GM18505 (cell line): ENCODE results near the gene SEMA3G.

Source experiments
- ATAC-seq: cut with Tn5 transposase; IDR thresholded peaks from one replicate; pipeline ENCODE4 v1.9.1; 2021; ENCODE audit not compliant: unreplicated experiment
- POLR2A ChIP-seq: IDR thresholded peaks from 4 replicates; pipeline ENCODE4 v1.6.1; 2011; ENCODE audit warnings: borderline replicate concordance; ENCODE audit not compliant: insufficient read depth, insufficient read length; ENCODE audit errors: extremely low read depth

Gene SEMA3G

DNA sequence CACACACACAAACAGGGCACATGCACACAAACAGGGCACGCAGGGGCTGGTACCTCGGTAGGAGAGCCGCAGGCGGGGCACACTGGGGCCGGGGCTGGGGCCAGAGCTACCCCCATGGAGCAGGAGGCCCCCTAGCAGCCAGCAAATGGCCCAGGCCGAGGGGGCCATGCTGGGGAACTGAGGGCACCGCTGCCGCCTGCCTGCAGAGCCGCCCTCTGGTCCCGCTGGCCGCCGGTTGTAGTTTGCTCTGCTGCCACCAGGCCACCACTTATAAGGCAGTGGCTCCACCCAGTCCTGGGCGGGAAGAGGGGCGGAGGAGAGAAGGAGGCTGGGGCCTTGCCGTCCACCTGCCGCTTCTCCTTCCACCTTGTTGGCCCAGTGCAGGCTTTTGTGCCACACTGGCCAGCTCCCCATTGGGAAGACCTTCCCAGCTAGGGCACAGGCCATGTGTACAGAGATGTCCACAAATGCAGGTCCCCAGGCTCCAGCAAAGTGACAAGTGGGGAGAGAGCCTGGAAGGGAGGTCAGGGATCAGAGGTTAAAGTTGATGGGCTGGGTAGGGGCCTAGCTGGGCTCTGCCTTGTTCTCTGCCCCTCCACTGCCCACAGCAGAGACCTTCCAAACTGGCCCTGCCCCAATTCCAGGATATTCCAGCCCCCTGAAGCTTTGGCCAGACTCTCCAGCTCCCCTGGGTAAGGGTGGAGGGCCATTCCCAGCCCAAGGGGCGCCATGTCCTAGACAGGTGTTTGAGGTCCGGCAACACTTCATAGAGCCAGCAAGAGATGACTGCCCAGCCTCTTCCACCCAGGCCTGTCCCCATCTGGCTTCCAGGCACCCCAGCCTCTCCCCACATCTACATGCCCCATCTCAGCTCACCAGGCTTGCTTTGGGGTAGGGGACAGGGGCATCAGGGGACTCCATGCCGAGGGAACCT lies at the start of gene SEMA3G:
Gene SEMA3G, minus strand, starts transcription at position 244 of the 934 bp plus-strand sequence. Its CDS starts 76 bp downstream, at position 168.
- TF ChIP-seq POLR2A: no peak
- ATAC-seq: peak; percentile 77

DNA sequence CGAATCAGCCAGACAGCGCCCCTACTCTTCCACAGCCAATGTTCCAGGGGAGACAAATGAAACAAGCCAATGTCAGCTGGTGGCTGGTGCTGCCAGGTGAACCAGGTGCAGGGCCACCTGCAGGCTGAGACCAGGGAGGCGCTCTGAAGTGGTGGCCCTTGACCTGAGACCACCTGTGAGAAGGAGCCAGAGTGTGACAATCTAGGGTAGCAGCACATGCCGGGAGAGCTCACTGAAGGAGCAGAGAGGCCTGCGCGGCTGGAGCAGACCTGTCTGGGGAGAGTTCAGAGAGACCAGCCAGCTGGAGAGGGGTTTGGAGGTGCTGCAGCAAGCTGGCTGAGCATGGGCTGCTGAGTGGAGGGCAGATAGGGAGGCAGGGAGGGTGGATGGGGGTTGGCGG lies 49.5 kb upstream of the SEMA3G start:
- no peak for TF ChIP-seq POLR2A

DNA sequence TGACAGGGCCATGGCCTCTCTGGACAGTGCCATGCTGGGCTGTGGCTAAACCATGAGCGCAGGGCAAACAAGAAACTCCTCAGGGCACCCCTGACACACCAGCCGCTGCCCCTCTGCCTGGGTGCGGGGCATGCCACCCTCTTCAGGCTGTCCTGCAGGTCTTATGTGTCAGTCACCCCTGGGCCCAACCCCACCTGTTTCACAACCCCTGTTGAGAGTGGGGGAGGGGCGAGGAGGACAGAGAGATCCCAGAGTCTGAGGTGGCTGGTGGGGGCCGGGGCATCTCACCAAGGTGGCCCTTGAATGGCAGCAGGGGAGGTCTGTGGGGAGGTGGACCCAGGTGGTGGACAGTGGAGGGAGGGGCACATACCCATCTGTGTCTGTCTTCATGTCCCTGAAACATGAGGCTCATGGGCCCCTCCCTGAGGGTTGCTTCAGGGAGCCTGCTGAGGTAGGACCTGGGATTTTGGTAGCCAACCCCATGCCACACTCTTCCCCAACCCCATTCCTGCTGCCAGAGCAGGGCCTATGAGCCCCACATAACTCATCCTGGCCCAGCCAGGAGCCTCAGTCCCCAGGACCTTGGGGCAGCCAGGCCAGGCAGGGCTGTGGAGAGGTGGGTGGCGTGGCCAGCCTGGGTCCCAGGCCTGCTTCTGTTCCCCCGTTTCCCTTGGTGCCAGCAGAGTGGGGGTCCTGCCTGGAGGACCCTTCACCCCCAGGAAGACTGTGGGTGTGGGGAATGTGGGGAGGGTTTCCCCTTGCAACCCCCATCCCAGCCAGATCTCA lies 48.5 kb upstream of the SEMA3G start:
- TF ChIP-seq POLR2A: no peak
- ATAC-seq: no peak

More for the DNA sequence above, 49.5 kb upstream of the SEMA3G start:
- no peak for ATAC-seq

DNA sequence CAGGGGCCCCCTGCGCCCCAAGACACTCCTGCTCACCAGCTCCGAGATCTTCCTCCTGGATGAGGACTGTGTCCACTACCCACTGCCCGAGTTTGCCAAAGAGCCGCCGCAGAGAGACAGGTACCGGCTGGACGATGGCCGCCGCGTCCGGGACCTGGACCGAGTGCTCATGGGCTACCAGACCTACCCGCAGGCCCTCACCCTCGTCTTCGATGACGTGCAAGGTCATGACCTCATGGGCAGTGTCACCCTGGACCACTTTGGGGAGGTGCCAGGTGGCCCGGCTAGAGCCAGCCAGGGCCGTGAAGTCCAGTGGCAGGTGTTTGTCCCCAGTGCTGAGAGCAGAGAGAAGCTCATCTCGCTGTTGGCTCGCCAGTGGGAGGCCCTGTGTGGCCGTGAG lies 47.2 kb upstream of the SEMA3G start:
- no peak for ATAC-seq
- no peak for TF ChIP-seq POLR2A

DNA sequence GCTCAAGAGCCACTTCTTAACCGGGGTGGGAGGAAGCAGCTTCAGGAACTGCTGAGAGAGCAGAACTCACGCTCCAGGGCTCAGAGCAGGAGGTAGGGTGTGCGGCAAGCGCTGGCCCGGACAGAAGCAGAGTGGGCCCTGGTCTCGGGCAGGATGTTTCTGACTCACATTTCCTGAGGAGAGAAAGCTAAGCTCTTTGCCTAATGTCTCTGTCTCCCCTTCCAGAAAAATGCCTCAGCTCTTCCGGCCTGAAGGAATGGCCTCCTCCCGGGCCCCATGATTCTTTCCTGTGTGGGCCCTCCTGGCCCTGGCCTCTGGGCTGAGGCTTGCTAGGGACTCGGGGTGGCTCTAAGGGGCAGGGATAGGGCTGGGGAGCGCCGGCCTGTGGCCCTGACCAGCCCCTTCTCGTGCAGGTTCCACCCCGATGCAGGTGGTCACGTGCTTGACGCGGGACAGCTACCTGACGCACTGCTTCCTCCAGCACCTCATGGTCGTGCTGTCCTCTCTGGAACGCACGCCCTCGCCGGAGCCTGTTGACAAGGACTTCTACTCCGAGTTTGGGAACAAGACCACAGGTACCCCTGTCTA lies 46.1 kb upstream of the SEMA3G start:
- TF ChIP-seq POLR2A: no peak
- no peak for ATAC-seq

DNA sequence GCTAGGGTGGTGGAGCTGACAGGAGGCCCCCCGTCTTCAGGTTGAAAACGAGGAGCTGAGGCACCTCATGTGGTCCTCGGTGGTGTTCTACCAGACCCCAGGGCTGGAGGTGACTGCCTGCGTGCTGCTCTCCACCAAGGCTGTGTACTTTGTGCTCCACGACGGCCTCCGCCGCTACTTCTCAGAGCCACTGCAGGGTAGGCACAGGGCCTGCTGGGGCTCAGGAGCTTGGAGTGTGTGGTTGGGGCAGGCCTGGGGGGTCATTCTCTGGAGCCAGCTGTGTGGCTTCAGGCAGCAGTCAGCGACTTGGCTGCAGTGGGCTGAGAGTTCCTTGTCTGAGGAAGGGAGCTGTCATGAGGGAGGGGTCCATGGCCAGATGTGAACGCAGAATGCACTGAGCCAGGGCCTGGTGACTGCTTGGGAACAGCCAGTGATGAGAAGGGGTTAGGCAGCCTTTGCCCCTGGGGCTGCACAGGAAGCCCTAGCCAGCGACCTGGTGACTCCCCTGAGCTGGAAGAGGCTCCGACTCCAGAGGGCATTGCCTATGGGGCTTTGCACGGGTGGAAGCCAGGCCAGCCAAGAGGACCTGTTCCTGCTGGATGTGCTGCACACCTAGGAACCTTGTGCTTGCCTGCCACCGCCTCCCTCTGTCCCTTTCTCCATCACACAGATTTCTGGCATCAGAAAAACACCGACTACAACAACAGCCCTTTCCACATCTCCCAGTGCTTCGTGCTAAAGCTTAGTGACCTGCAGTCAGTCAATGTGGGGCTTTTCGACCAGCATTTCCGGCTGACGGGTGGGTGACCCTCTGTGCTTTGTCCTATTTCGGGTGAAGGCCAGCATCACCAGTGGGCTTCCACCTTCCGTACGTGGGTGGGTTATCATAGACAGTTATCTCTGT lies 45.4 kb upstream of the SEMA3G start:
- TF ChIP-seq POLR2A: no peak
- no peak for ATAC-seq

DNA sequence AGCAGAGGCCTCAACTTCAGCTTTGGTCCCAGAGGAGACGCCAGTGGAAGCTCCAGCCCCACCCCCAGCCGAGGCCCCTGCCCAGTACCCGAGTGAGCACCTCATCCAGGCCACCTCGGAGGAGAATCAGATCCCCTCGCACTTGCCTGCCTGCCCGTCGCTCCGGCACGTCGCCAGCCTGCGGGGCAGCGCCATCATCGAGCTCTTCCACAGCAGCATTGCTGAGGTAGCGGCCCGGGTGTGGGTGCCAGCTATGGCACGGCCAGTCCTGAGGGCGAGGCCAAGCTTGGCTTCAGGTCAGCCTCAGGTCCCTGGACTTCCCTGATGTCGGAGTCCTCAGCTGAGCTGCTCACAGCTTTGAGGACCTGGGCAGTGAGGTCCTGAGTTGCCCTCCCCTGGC lies 44.5 kb upstream of the SEMA3G start:
- ATAC-seq: no peak
- TF ChIP-seq POLR2A: no peak

DNA sequence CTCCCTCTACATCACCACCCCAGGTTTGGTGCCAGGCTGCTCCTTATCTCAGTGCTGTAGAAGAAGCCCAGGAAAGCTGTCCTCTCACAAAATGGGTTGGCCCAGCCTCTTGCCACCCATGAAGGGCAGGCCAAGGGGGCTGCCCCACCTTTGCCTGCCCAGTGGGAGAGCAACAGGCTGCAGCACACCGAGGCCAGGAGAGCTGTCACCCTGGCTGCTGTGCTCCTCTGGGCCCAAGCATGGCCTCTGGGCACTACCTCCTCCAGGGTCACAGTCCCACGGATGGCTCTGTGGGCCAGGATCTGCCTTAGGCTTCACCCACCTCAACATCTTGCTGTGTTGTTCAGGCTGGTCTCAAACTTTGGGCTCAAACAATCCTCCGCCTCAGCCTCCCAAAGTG lies 43.8 kb upstream of the SEMA3G start:
- no peak for TF ChIP-seq POLR2A
- ATAC-seq: no peak

DNA sequence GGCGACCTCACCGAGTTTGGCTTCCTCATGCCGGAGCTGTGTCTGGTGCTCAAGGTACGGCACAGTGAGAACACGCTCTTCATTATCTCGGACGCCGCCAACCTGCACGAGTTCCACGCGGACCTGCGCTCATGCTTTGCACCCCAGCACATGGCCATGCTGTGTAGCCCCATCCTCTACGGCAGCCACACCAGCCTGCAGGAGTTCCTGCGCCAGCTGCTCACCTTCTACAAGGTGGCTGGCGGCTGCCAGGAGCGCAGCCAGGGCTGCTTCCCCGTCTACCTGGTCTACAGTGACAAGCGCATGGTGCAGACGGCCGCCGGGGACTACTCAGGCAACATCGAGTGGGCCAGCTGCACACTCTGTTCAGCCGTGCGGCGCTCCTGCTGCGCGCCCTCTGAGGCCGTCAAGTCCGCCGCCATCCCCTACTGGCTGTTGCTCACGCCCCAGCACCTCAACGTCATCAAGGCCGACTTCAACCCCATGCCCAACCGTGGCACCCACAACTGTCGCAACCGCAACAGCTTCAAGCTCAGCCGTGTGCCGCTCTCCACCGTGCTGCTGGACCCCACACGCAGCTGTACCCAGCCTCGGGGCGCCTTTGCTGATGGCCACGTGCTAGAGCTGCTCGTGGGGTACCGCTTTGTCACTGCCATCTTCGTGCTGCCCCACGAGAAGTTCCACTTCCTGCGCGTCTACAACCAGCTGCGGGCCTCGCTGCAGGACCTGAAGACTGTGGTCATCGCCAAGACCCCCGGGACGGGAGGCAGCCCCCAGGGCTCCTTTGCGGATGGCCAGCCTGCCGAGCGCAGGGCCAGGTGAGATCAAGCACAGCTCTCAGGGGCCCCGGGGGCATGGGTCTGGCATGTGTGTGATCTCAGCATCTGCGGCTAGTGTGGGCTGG lies 43.1 kb upstream of the SEMA3G start:
- no peak for TF ChIP-seq POLR2A
- no peak for ATAC-seq

DNA sequence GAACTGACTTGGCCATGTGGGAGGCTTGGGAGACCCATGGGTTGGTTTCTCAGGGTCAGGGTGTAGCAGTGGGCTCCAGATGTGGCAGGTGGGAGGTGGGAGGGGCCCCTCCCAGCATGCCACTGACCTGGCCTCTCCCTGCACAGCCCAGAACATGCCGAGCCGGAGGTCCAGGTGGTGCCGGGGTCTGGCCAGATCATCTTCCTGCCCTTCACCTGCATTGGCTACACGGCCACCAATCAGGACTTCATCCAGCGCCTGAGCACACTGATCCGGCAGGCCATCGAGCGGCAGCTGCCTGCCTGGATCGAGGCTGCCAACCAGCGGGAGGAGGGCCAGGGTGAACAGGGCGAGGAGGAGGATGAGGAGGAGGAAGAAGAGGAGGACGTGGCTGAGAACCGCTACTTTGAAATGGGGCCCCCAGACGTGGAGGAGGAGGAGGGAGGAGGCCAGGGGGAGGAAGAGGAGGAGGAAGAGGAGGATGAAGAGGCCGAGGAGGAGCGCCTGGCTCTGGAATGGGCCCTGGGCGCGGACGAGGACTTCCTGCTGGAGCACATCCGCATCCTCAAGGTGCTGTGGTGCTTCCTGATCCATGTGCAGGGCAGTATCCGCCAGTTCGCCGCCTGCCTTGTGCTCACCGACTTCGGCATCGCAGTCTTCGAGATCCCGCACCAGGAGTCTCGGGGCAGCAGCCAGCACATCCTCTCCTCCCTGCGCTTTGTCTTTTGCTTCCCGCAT lies 42.3 kb upstream of the SEMA3G start:
- no peak for ATAC-seq
- TF ChIP-seq POLR2A: no peak
